Mucosa of descending colon (tissue), 3 donors: ENCODE measurements around the gene C1RL. TPM values are rescaled to one million over a fixed set of nuclear protein-coding genes. Genes with fewer than 3 reads are reported as not detected.

ENCODE experiments used
- ATAC-seq: fragments of 200-7000 bp; cut with Tn5 transposase; one replicate; pipeline ENCODE4 v1.9.1; 2020; ENCODE audit warnings: mild to moderate bottlenecking, moderate library complexity
- DNase-seq, 3 donors: peaks; one replicate each; pipeline ENCODE4 v3.0.0-alpha.2; 2020
- H3K36me3 ChIP-seq: fragments of 200-600 bp; one replicate; pipeline ENCODE4 v1.8.0; 2021; ENCODE audit warnings: low read depth, mild to moderate bottlenecking
- H3K4me1 ChIP-seq: fragments of 200-600 bp; one replicate; pipeline ENCODE4 v1.8.0; 2021; ENCODE audit warnings: low read depth, mild to moderate bottlenecking
- H3K4me3 ChIP-seq: fragments of 200-600 bp; one replicate; pipeline ENCODE4 v1.8.0; 2021; ENCODE audit warnings: mild to moderate bottlenecking
- H3K9me3 ChIP-seq: fragments of 200-600 bp; one replicate; pipeline ENCODE4 v1.8.0; 2021; ENCODE audit warnings: mild to moderate bottlenecking
- intact Hi-C, 2 donors: fragments of 100-400 bp; cut with DNase I in 1 of 2; cut with micrococcal nuclease in 1 of 2; formaldehyde crosslinking; loops; one replicate each; pipeline versions ENCODE4 v1.11.0 to v1.11.1; 2022; cut with DNase I, micrococcal nuclease
- total RNA-seq, 3 donors: library from RNA; stranded (reverse); fragmentation: NEBNext Ultra II Directional in 2 of 3; extraction: Animal tissue kit (Norgen Biotek cat#: 25700) in 2 of 3; gene quantifications; one replicate each; pipeline versions ENCODE4 v1.2.1 to v1.2.4, GENCODE V29; 2021 to 2023
- TF ChIP-seq, protein P1 (sequence below): fragments of 200-600 bp; IDR thresholded peaks from one replicate; pipeline ENCODE4 v1.8.0; 2022; ENCODE audit warnings: antibody characterized with exemption, mild to moderate bottlenecking
- donor health status: DM: no; HTN: no; CAD: no; lungs with moderate emphysema.
- donor health status: DM: no; HTN: no; CAD: no.
- donor health status: DM: no; HTN: yes; CAD: no.

C1RL gene
- total RNA-seq, 3 donors from 2014 or later: 47.5 to 61.4 (median 49.4) TPM

DNA sequence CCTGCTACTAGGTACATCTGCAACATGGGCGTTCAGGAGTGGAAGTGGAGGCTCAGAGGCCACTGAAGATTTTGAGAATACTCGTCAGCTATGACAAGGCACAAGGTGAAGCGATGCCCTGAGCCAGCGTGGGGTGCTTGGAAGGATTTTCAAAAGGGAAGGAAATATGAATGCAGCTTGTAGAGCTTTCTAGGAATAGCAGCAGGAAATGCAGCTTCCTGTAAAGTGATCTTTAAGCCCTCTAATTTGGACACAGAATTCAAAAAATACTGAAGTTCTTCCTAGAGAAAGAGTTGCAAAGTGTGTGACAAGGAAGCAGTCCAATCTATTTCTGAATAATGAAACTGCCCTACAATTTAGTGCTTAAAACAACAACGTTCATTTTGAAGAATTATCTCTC is 61.7 kb downstream of the C1RL start:
- DNase-seq: no peak

DNA sequence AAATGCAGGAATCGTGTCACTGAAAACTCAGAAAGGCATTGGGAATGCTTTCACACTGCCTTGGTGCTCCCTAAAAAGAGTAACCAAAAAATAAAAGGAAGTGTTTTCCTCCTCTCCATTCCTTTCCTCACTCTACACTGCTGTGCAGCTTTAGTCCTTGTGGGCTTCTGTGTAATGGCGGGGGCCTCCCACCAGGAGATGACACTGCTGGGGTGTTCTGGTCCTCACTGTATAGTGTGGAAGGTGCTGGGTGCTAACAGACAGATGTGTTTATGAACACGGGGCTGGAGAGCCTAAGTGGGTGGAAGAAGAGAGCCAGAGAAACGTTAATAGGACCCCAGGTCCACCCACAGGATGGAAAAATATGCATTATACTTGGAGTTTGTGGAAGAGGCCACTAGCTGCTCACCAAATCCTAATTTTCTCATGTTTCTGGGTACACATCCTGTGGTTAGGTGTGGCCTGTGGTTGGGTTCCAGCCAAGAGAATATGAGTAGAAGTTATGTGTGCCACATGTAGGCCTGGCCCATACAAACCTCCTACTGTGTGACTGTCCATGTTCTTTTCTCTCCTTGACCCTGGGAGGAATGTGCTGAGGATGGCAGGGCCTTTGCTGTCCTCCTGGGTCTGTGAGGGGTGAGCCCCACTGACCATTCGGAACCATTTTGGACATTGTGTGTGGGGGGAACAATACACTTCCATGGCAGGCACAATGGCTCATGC is 62.5 kb downstream of the C1RL start:
- TF ChIP-seq, protein P1, sequence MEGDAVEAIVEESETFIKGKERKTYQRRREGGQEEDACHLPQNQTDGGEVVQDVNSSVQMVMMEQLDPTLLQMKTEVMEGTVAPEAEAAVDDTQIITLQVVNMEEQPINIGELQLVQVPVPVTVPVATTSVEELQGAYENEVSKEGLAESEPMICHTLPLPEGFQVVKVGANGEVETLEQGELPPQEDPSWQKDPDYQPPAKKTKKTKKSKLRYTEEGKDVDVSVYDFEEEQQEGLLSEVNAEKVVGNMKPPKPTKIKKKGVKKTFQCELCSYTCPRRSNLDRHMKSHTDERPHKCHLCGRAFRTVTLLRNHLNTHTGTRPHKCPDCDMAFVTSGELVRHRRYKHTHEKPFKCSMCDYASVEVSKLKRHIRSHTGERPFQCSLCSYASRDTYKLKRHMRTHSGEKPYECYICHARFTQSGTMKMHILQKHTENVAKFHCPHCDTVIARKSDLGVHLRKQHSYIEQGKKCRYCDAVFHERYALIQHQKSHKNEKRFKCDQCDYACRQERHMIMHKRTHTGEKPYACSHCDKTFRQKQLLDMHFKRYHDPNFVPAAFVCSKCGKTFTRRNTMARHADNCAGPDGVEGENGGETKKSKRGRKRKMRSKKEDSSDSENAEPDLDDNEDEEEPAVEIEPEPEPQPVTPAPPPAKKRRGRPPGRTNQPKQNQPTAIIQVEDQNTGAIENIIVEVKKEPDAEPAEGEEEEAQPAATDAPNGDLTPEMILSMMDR: no peak
- Histone ChIP-seq H3K4me1 (no peaks in the 10 kb centered on the region), H3K9me3 (no peaks in the 10 kb centered on the region), H3K36me3 (no peaks in the 10 kb centered on the region), H3K4me3 (no peak overlapping the region)
- DNase-seq (no peak), ATAC-seq (no peak)
- intact Hi-C loops: no loop called here

More for the DNA sequence above, 61.7 kb downstream of the C1RL start:
- no peaks in the 10 kb centered on the region for H3K4me1 ChIP-seq
- H3K36me3 ChIP-seq: no peaks in the 10 kb centered on the region
- intact Hi-C loops: no loop called here
- no peak overlapping the region for H3K4me3 ChIP-seq
- ATAC-seq: no peak
- no peaks in the 10 kb centered on the region for H3K9me3 ChIP-seq
- TF ChIP-seq, protein P1: no peak

DNA sequence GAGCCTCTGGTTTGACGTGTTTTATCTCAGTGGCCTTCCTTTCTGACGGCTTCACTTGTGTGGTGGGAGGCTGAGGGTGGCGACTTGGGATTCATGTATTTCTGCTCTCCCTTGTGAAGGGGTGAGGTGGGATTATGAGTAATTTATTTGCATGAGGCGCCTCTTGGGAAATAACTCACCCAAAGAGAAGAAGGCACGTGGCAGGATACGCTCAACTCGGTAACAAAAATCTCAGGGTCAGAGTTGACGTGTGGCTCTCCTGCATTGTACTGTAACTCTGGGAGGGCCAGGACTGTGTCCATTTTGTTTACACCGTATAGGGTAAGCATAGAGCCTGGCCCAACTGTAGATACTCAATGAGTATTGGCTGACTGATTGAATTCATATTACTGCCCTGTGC is 63.1 kb downstream of the C1RL start:
- no peaks in the 10 kb centered on the region for H3K36me3 ChIP-seq
- no peak overlapping the region for H3K4me3 ChIP-seq
- no peaks in the 10 kb centered on the region for H3K4me1 ChIP-seq
- DNase-seq (no peak), ATAC-seq (no peak)
- H3K9me3 ChIP-seq: no peaks in the 10 kb centered on the region
- TF ChIP-seq, protein P1: no peak
- intact Hi-C loops: no loop called here

Other genes with a start within 250 kb of the C1RL start
- gene TPI1, start 241.7 kb downstream of the C1RL start, total RNA-seq: 100 to 1,000 TPM; 408 to 766 (median 700) TPM
- gene SPSB2, start 235.9 kb downstream of the C1RL start, total RNA-seq: 10 to 100 TPM in 2 of 3 donors, 1 to 10 TPM in 1; 9.7 to 11.7 (median 10.6) TPM
- gene LRRC23, start 204.4 kb downstream of the C1RL start, total RNA-seq: 10 to 100 TPM in 1 of 3 donors, 1 to 10 TPM in 2; 4.7 to 11.8 (median 4.9) TPM
- 10 to 100 TPM in 1 of 3 donors, 1 to 10 TPM in 2; 4.5 to 67.3 (median 7.6) TPM for gene ENO2, start 194.6 kb downstream of the C1RL start, total RNA-seq
- 100 to 1,000 TPM in 1 of 3 donors, 10 to 100 TPM in 2; 68.5 to 208 (median 82.4) TPM for gene ATN1, start 181.3 kb downstream of the C1RL start, total RNA-seq
- gene RNU7-1, start 165.4 kb downstream of the C1RL start, total RNA-seq: not detected
- gene C12orf57, start 165.2 kb downstream of the C1RL start, total RNA-seq: 100 to 1,000 TPM; 113 to 175 (median 130) TPM
- 10 to 100 TPM; 37.4 to 61.7 (median 51.7) TPM for gene PTPN6, start 157.9 kb downstream of the C1RL start, total RNA-seq
- 100 to 1,000 TPM; 204 to 266 (median 209) TPM for gene PHB2, start 138.6 kb downstream of the C1RL start, total RNA-seq
- 10 to 100 TPM; 29.6 to 33.7 (median 33.4) TPM for gene EMG1, start 138.3 kb downstream of the C1RL start, total RNA-seq
- 100 to 1,000 TPM in 2 of 3 donors, 10 to 100 TPM in 1; 79.8 to 121 (median 102) TPM for gene LPCAT3, start 90.7 kb downstream of the C1RL start, total RNA-seq
- 100 to 1,000 TPM in 2 of 3 donors, 10 to 100 TPM in 1; 36.0 to 304 (median 168) TPM for gene C1S, start 48.5 kb downstream of the C1RL start, total RNA-seq
- 100 to 1,000 TPM in 2 of 3 donors, 10 to 100 TPM in 1; 38.7 to 273 (median 222) TPM for gene C1R, start 16.8 kb downstream of the C1RL start, total RNA-seq
- 1 to 10 TPM; 2.2 to 3.8 (median 2.5) TPM for gene RBP5, start 19.7 kb upstream of the C1RL start, total RNA-seq
- 10 to 100 TPM; 16.4 to 23.5 (median 18.6) TPM for gene CLSTN3, start 21.2 kb upstream of the C1RL start, total RNA-seq
- 10 to 100 TPM; 36.1 to 41.2 (median 38.5) TPM for gene PEX5, start 80.5 kb upstream of the C1RL start, total RNA-seq
- gene ACSM4, start 194.9 kb upstream of the C1RL start, total RNA-seq: not detected